AG10803 (cell line): ENCODE results near the gene MORN1.

Source experiments
- DNase-seq: peaks from one replicate; pipeline ENCODE4 v3.0.0; 2010; ENCODE audit warnings: low read depth
- H3K4me3 ChIP-seq: 2 replicates; pipeline ENCODE4 v1.5.1; 2011; ENCODE audit warnings: mild to moderate bottlenecking, low read length, control low read depth
- CTCF ChIP-seq: conservative IDR thresholded peaks from 2 replicates; pipeline ENCODE4 v1.5.1; 2011; ENCODE audit warnings: mild to moderate bottlenecking, low read length, control low read depth, inconsistent platforms

Gene MORN1

GRCh38 chr1:2386636-2387611 lies 4.4 kb downstream of the MORN1 start:
- DNase-seq = no peak
- no peak for TF ChIP-seq CTCF
- H3K4me3 ChIP-seq = no peak overlapping the region

- no peak overlapping the region for H3K4me3 ChIP-seq
- no peak for TF ChIP-seq CTCF
- DNase-seq = no peak
Observed at GRCh38 chr1:2385606-2386280, 5.6 kb downstream of the MORN1 start.

GRCh38 chr1:2384941-2385481 lies 6.3 kb downstream of the MORN1 start:
- no peak overlapping the region for H3K4me3 ChIP-seq
- DNase-seq = no peak
- no peak for TF ChIP-seq CTCF

GRCh38 chr1:2384130-2384860 lies 7.1 kb downstream of the MORN1 start:
- no peak for DNase-seq
- TF ChIP-seq CTCF = no peak
- H3K4me3 ChIP-seq = no peak overlapping the region

- no peak for TF ChIP-seq CTCF
- no peak overlapping the region for H3K4me3 ChIP-seq
- DNase-seq = no peak
Observed at GRCh38 chr1:2383576-2383975, 7.8 kb downstream of the MORN1 start.

GRCh38 chr1:2382621-2383361 lies 8.6 kb downstream of the MORN1 start:
- H3K4me3 ChIP-seq = no peak overlapping the region
- peak; percentile 58 for TF ChIP-seq CTCF
- DNase-seq = peak; percentile 21
